ENCODE measurements around the gene POLDIP2. TPM values are rescaled to one million over a fixed set of nuclear protein-coding genes. Genes with fewer than 3 reads are reported as not detected.

The POLDIP2 gene
- total RNA-seq, 1 donor from 2014 or later, result 103 TPM

DNA sequence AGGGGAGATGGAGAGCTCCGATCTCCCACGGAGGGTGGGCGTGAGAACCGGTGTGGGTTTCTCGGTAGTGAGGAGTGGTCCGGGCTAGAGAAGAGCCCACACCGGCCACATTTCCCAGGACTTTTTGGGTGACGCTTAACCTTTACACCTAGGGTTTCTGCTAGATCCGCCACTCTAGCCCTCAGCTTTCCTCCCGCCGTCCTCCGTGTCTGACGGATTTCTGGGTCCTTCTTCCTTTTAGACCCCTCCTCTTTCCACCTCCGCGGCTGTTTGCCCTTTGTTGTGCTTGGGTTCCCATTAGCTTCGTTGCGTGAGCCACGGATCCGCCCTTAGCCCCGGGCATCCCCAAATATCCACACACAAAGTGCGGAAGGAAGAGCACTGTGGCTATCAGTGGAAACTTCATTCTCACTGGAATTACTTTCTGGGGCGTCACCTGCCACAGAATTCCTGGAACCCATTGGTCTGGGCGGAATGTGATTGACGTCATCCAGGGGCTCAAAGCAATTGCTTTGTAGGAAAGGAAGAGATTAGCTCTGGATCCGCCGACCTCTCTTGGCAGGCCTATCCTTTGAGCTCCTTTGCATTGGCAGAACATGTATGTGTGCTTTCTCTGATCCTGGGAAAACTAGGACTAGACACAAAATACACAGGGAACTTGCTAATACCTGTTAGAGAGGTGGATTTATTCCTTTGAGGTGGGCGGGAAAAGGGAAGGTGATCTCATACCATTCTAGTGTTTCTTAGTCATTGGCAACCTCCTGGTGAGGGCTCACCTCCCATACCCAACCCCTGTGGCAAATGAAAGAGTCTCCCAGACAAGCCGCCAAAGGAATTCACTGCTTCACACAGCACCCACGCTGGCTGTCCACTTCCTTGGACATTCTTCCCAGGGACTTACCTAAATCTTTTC, 21.1 kb downstream of the POLDIP2 start:
- TF ChIP-seq, protein P1, sequence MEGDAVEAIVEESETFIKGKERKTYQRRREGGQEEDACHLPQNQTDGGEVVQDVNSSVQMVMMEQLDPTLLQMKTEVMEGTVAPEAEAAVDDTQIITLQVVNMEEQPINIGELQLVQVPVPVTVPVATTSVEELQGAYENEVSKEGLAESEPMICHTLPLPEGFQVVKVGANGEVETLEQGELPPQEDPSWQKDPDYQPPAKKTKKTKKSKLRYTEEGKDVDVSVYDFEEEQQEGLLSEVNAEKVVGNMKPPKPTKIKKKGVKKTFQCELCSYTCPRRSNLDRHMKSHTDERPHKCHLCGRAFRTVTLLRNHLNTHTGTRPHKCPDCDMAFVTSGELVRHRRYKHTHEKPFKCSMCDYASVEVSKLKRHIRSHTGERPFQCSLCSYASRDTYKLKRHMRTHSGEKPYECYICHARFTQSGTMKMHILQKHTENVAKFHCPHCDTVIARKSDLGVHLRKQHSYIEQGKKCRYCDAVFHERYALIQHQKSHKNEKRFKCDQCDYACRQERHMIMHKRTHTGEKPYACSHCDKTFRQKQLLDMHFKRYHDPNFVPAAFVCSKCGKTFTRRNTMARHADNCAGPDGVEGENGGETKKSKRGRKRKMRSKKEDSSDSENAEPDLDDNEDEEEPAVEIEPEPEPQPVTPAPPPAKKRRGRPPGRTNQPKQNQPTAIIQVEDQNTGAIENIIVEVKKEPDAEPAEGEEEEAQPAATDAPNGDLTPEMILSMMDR (IDR thresholded peaks at IDR 0.05; ENCODE audit: insufficient read depth, low read length, poor library complexity, severe bottlenecking), result no peak
- Histone ChIP-seq H3K36me3 (ENCODE audit: control insufficient read depth, insufficient read depth, low read length) (peaks cover 2% of the 10 kb centered on the region), H3K27me3 (ENCODE audit: control insufficient read depth, insufficient read depth, low read length) (no peaks in the 10 kb centered on the region), H3K4me3 (ENCODE audit: low read depth, low read length) (peak overlapping the region; percentile 100)
- peak; percentile 86 for DNase-seq (ENCODE audit: low read depth)

DNA sequence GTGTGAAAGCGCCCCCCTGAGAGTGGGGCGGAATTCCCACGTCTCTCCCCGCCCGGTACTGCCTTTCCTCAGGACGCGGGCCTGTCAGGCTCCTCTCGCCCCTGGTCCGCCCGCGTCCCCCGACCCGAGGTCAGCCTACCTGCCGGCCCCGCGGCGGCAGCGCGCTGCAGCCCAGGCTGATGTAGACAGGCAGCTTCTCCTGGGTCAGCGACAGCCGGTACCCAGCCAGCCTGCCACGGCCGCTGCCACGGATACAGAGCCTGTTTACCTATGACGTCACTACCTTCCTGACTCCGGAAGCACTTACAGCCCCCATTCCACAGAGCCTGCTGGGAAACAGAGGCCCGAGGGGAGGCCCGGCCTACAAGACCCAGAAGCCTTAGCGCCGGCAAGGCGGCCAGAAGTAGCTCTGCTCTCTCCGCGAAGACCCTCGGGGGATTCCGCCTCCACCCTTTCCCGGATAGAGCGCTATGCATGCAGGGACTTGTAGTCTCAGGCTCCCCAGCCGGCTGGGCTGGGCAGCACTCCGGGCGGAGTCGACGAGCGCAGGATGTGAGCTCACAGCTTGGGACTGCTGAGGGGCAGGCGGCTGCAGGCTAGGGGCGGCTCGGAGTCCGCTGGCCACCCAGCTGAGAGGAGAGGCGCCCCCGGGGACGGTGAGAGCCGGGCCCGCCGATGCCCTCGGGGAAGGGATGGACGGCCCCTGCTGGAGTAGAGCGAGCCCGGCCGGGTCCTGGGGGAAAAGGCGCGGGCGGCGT, 21.9 kb downstream of the POLDIP2 start, which contains the start of the genes IFT20 and TNFAIP1:
Gene IFT20, minus strand, starts transcription at position 272 of the 758 bp plus-strand sequence. CDS start 3,487 bp downstream, outside the sequence.
Gene TNFAIP1, plus strand, starts transcription at position 561 of the 758 bp plus-strand sequence. CDS start 3,761 bp downstream, outside the sequence.
- peak within 1 kb of the TSS; percentile 100 for H3K4me3 ChIP-seq (ENCODE audit: low read depth, low read length)
- peaks cover 4% of the 10 kb centered on the region for H3K36me3 ChIP-seq (ENCODE audit: control insufficient read depth, insufficient read depth, low read length)
- peak; percentile 100 for DNase-seq (ENCODE audit: low read depth)
- no peaks in the 10 kb centered on the region for H3K27me3 ChIP-seq (ENCODE audit: control insufficient read depth, insufficient read depth, low read length)
- TF ChIP-seq, protein P1 (IDR thresholded peaks at IDR 0.05; ENCODE audit: insufficient read depth, low read length, poor library complexity, severe bottlenecking), result no peak

DNA sequence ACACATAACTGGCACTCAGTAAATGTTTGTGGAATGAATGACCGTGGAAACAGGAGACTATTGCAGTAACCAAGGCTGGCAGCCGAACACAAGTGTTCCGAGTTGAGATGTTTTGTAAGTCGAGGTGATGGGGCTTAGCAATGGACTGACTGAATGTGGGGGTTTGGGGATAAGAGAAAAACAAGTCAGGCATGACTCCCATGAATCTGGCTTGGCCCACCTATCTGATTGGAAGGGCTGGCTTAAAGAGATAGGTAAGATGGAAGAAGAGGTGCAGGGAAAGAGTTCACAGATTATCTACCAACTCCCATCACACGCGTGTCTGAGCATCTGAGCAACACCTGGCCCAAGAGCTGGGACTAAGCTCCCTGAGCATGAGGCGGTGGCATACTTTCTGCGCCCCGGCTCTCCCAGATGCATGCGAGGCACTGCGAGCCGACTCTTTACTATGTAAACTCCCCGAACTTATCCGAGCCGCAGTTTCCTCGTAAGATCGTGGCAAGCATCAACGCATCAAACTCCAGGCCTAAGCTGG, 22.6 kb downstream of the POLDIP2 start:
- no peak for DNase-seq (ENCODE audit: low read depth)
- TF ChIP-seq, protein P1 (IDR thresholded peaks at IDR 0.05; ENCODE audit: insufficient read depth, low read length, poor library complexity, severe bottlenecking), result no peak
- Histone ChIP-seq H3K36me3 (ENCODE audit: control insufficient read depth, insufficient read depth, low read length) (peaks cover 4% of the 10 kb centered on the region), H3K4me3 (ENCODE audit: low read depth, low read length) (peak overlapping the region; percentile 100), H3K27me3 (ENCODE audit: control insufficient read depth, insufficient read depth, low read length) (no peaks in the 10 kb centered on the region)

DNA sequence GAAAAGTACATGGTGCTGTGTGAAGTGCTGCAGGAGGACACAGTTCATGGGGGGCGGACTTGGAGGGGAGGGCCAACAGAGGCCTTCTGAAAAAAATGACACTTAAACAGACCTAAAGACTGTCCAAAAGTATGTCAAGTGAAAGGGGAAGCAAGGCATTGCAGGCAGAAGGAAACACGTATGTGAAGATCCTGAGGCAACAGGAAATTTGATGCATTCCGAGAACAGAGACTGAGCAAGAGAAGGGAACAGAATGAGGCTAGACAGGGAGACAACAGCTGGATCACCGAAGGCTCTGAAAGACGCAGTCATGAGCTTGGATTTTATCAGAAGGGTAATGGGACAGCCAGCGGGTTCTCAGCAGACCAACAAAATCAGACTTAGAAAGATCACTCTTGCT, 23.2 kb downstream of the POLDIP2 start:
- no peaks in the 10 kb centered on the region for H3K27me3 ChIP-seq (ENCODE audit: control insufficient read depth, insufficient read depth, low read length)
- DNase-seq (ENCODE audit: low read depth), result no peak
- H3K4me3 ChIP-seq (ENCODE audit: low read depth, low read length), result peak overlapping the region; percentile 100
- H3K36me3 ChIP-seq (ENCODE audit: control insufficient read depth, insufficient read depth, low read length), result peaks cover 5% of the 10 kb centered on the region
- TF ChIP-seq, protein P1 (IDR thresholded peaks at IDR 0.05; ENCODE audit: insufficient read depth, low read length, poor library complexity, severe bottlenecking), result no peak

DNA sequence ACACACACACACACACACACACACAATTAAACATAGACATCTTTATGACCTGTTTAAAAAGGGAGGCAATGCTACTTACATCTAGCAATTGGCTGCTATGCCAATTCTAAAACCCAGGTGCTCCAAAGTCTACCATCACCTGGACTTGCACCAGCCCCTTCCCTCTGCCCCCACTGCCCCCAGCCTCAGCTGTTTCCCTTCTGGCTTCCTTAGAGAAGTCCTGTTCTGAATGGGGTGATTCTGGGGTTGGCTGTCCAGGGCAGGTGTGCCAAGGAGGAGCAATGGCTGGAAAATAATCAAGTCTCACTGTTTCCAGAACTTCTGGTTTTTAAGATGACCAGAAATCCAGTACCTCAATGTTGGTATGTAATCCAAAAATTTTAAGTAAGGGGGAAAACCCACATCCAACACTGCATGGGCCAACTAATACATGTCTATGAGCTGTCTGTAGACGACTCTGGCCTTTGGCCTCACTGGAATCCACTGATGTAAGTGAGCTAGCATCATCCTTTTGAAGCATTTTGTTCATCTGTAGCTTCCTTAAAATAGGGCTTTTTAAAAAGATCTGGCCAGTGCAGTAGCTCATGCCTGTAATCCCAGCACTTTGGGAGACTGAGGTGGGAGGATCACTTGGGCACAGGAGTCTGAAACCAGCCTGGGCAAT, 24.1 kb downstream of the POLDIP2 start:
- Histone ChIP-seq H3K36me3 (ENCODE audit: control insufficient read depth, insufficient read depth, low read length) (peaks cover 5% of the 10 kb centered on the region), H3K27me3 (ENCODE audit: control insufficient read depth, insufficient read depth, low read length) (no peaks in the 10 kb centered on the region), H3K4me3 (ENCODE audit: low read depth, low read length) (no peak overlapping the region)
- DNase-seq (ENCODE audit: low read depth), result no peak
- TF ChIP-seq, protein P1 (IDR thresholded peaks at IDR 0.05; ENCODE audit: insufficient read depth, low read length, poor library complexity, severe bottlenecking), result no peak

Data from kidney epithelial cell (primary cell).